HL-60/S4 treated with phorbol 12-myristate 13-acetate at 8.2 ng/mL for 4 days and 3 days (cell line): ENCODE results near the gene EEF1AKMT4.

ENCODE experiments used
- in situ Hi-C: fragments of 300-500 bp; cut with MboI; formaldehyde crosslinking; loops from 2 replicates; pipeline ENCODE4 v1.15.0; 2022; ENCODE audit warnings: low sequenced_read_pairs

The EEF1AKMT4 gene

GRCh38 chr3:184296616-184297015 lies 47.1 kb downstream of the EEF1AKMT4 start:
- in situ Hi-C loops: no loop called here

- in situ Hi-C loops: no loop called here
Measured at GRCh38 chr3:184298759-184299487, 49.5 kb downstream of the EEF1AKMT4 start, which contains the start of gene PSMD2. PSMD2 (plus strand) TSS chr3:184299241; CDS start chr3:184299267, 26 bp downstream.

- in situ Hi-C loops: no loop called here
Measured at GRCh38 chr3:184299488-184300377, 50.3 kb downstream of the EEF1AKMT4 start.

- in situ Hi-C loops: no loop called here
Measured at GRCh38 chr3:184300378-184300720, 50.9 kb downstream of the EEF1AKMT4 start.

DNA sequence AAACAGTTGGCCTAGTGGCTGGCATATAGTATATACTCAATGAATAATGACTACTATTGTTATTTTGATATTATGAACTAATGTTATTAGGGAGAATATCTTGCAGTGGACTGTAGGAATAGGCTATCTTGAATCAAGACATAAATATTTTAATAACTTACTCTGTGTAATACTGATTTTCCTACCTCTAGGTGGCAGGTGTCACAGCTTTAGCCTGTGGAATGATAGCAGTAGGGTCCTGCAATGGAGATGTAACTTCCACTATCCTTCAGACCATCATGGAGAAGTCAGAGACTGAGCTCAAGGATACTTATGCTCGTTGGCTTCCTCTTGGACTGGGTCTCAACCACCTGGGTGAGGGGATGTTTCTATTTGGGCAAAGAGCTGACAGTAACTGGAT lies 56.1 kb downstream of the EEF1AKMT4 start:
- in situ Hi-C loops: no loop called here

DNA sequence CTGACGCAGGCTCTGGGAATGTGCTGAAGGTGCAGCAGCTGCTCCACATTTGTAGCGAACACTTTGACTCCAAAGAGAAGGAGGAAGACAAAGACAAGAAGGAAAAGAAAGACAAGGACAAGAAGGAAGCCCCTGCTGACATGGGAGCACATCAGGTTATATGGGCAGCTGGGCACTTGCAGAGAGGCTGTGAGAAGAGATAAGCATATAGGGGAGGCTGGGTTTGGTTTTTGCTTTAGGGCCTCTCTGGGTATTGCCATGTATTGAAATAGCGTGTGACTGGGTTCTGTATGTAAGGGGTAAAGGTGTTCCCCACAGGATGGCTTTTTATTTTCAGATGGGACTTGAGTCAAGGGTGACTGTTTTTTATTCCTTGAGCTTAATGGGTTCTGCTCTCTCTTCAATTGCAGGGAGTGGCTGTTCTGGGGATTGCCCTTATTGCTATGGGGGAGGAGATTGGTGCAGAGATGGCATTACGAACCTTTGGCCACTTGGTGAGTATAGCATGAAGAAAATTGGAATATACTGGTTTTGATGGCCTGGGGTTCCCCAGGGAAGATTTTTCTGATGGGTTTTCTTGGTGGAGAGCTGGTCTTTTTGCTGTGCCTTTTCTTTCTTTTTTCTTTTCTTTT lies 57.0 kb downstream of the EEF1AKMT4 start:
- in situ Hi-C loops: no loop called here

GRCh38 chr3:184307915-184308314 lies 58.4 kb downstream of the EEF1AKMT4 start:
- in situ Hi-C loops: no loop called here
